ENCODE results near the gene GAB1.
A peak's percentile ranks its signal among the peaks of the same experiment; 100 is the strongest.

Gene GAB1

DNA sequence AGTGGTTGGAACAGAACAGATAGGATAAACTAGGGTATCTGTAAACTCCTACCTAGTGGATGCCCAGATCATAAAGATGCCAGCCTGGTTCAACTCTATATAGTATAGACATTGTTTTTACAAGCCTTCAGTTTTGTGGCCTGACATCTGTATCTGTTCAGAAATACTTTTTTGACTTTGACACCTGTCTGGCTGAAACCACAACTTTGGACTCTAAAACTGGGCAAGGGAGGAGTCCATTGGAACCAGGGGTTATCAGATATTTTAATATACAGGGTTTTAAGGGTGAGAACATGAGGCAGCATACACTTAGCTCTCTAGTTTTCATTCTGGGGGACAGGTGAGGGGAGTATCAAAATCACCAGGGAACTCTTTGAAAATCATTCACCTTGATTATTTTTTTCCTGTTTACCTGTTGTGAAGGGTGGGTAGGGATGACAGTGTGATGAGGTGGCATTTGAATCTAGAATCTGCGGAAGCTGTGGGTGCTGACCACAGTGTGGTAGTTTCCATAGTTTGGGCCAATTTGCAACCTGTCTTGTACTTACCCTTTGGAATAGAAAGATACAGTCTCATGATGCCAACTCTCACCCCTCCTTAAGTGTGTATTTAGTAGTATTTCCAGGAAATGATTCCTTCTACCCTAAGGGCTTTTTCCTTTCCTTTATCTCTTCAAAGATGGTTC lies 20.6 kb downstream of the GAB1 start:
- DNase-seq = no peak

- DNase-seq = no peak
These were observed 21.7 kb downstream of the GAB1 start for GRCh38 chr4:143358419-143358818.

DNA sequence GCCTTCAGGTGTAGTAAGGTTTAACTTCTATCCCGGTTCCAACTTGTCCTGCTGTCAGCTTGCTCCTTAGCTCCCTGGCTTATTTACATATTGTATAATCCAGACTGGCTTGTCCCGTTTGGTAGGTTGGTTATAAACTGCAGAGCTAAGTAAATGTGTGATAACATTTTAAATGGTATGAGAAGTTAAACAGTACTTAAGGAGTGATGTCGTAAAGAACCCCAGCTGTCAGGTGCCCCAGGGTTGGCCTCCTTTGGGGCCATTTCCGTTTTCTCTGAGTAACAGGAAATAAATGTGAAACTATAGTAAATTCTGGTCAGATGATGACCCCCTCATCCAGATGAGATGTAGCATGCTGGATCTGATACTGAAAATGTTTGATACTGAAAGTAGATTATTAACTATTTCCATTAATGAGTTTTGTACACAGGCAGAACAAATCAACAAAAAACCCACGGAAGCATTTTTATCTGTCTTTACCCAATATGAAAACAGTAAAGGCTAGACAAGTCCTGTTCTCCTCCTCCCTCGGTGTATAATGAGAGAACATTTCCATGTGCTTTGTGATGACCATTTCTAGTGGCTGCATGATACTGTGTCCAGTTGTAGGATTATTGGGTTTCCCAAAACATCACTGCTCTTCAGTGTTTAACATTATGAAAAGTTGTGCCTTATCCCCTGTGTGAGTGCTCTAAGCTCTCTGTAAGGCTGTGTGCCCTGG lies 22.4 kb downstream of the GAB1 start:
- no peak for DNase-seq

- DNase-seq = no peak
These were observed 23.0 kb downstream of the GAB1 start for GRCh38 chr4:143359644-143360193.

- DNase-seq = no peak
These were observed 24.4 kb downstream of the GAB1 start for GRCh38 chr4:143360838-143361625.

- no peak for DNase-seq
These were observed 25.8 kb downstream of the GAB1 start for GRCh38 chr4:143362349-143363046.

DNA sequence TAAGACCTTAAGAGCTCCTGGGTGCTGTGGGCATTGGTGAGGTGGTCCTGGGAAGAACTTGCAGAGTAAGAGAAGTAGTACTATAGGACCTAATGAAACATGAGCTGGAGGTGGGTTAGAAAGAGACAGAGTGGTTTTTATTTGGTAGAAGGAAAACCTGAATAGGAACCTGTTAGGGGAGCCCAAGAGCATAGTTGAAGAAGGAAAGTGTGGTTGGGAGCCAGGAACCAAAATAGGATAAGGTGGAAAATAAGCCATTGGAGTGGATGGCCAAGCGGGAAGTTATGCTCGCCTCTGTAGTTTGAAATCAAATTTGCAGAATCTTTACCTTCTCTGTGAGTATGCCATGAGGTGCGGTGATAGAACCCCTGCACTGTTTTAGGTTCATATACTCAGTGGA lies 26.7 kb downstream of the GAB1 start:
- no peak for DNase-seq

DNA sequence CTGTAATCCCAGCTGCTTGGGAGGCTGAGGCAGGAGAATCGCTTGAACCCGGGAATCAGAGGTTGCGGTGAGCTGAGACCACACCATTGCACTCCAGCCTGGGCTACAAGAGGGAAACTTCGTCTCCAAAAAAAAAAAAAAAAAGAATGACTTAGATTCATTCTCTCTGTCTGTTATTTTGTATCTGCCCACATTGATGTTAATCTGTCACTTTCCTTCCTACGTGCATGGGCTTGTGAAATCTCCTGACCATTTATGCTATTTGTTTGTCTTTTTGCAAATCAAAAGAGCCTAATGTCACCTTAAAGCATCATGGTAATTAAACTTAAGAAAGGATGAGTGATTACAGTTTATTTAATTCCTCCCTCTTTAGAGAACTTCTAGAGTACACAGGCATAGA lies 27.4 kb downstream of the GAB1 start:
- DNase-seq = no peak

- DNase-seq = no peak
These were observed 31.2 kb downstream of the GAB1 start for GRCh38 chr4:143367863-143368262.

DNA sequence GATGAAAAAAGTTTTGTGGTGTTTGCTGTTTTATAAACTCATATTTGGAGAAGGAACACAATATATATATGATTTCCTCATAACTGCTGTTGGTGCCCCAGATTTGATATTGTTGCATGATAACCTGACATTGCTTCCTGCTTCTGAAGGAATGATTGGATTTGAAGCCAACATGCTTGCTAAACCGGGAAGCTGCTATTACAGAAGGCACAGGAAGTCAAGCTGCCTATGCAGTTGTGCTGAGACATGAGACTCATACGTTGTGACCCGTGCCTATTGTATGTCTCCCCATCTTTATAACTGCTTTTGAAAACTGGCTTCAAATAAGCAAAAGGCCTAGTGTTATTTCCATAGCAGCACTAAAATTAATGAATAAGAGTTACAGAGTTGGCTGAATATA lies 32.9 kb downstream of the GAB1 start:
- DNase-seq = no peak

- DNase-seq = no peak
These were observed 35.6 kb downstream of the GAB1 start for GRCh38 chr4:143372093-143372915.

- peak in 2 of 58 donors; percentile 28 to 47 for DNase-seq
These were observed 37.6 kb downstream of the GAB1 start for GRCh38 chr4:143374255-143374654.

DNA sequence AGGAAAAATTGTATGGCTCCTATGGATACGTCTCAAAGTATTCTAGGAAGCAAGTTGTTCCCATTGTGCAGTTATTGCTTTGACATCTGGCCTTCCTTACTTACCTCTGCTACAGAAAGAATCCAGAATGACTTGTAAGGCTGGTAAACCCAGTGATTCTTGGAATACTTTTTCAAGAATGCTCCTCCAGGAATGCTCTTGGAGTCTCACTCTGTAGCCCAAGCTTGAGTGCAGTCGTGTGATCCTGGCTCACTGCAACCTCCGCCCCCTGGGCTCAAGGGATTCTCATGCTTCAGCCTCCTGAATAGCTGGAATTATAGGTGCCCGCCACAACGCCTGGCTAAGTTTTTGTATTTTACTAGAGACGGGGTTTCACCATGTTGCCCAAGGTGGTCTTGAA lies 38.1 kb downstream of the GAB1 start:
- DNase-seq = no peak

- DNase-seq = peak in 52 of 58 donors; percentile 5 to 78 (median 51)
These were observed 38.8 kb downstream of the GAB1 start for GRCh38 chr4:143375326-143376073.

DNA sequence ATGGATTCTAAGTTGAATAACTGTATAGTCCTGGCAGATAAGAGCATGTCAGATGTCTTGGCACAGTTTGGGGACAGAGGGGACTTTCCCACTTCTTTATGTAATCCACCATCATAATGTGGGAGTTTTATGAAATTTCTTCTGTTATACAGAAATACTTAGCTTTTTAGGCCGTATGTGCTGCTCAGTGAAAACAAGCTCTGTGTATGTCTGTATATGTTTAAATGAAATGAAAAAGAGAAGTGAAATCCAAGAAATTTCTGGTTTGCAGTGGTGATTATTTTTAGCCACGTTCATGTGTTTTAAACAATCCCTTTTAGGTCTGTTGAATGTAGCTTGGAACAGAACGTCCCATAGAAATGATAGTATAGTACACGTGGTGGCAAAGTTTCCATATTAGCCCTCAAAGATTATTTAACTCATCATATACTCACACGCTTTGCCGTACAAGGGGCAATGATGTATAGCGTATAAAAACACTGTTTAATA lies 41.0 kb downstream of the GAB1 start:
- DNase-seq = peak in 2 of 58 donors; percentile 7 to 38

- no peak for DNase-seq
These were observed 44.0 kb downstream of the GAB1 start for GRCh38 chr4:143380629-143381028.

GRCh38 chr4:143381189-143382118 lies 44.8 kb downstream of the GAB1 start:
- DNase-seq = peak in 28 of 58 donors; percentile 5 to 83 (median 38)

DNA sequence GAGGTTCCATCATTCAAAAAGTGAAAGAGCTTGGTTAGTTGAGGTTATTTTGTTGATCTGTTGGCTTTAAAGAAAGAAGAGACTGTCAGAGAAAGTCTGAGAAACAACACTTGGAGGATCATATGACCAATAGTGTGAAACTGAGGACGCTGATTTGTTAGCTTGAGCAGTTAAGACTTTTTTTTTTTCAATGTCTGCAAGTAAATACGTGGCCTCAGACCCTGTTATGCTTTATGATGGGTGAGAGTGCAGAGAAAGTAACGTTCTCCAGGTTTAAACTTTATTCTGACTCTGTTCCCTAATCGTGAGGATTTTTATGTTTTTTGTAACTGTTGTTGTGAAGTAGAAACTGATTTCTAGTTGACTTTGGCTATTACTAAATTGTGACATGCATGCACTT lies 45.9 kb downstream of the GAB1 start:
- DNase-seq = peak in 1 of 58 donors; percentile 25
